IPS-11a (cell line): ENCODE results near the gene RNF121.
A peak's percentile ranks its signal among the peaks of the same experiment; 100 is the strongest.
"Not testable (repeated sequence)": the region's sequence is repeated elsewhere in the genome, so short reads cannot be mapped to it uniquely, and the experiment has no call there.

Source experiments
- H3K4me3 ChIP-seq: one replicate; pipeline ENCODE4 v1.5.1; 2013; ENCODE audit warnings: low read depth, low read length, control low read depth

Gene RNF121

GRCh38 chr11:71928737-71929443 lies at the start of gene RNF121:
TSS of gene RNF121 (plus strand) at chr11:71929046. CDS start at chr11:71929062, 16 bp downstream.
- peak within 1 kb of the TSS; percentile 96 for H3K4me3 ChIP-seq

GRCh38 chr11:71885806-71886205 lies 43.0 kb upstream of the RNF121 start:
- not testable (repeated sequence) for H3K4me3 ChIP-seq

GRCh38 chr11:71888335-71889010 lies 40.4 kb upstream of the RNF121 start:
- not testable (repeated sequence) for H3K4me3 ChIP-seq

- not testable (repeated sequence) for H3K4me3 ChIP-seq
These were observed 39.5 kb upstream of the RNF121 start for GRCh38 chr11:71889181-71889872.

GRCh38 chr11:71895961-71896360 lies 32.9 kb upstream of the RNF121 start:
- H3K4me3 ChIP-seq: no peak overlapping the region

GRCh38 chr11:71901137-71901536 lies 27.7 kb upstream of the RNF121 start:
- not testable (repeated sequence) for H3K4me3 ChIP-seq

- H3K4me3 ChIP-seq: no peak overlapping the region
These were observed 20.6 kb upstream of the RNF121 start for GRCh38 chr11:71908218-71908617.

- not testable (repeated sequence) for H3K4me3 ChIP-seq
These were observed 18.1 kb upstream of the RNF121 start for GRCh38 chr11:71910775-71911174.

GRCh38 chr11:71911321-71911985 lies 17.4 kb upstream of the RNF121 start:
- not testable (repeated sequence) for H3K4me3 ChIP-seq

- H3K4me3 ChIP-seq: not testable (repeated sequence)
These were observed 16.9 kb upstream of the RNF121 start for GRCh38 chr11:71911986-71912340.

- no peak overlapping the region for H3K4me3 ChIP-seq
These were observed 14.9 kb upstream of the RNF121 start for GRCh38 chr11:71913756-71914526.

- H3K4me3 ChIP-seq: no peak overlapping the region
These were observed 14.1 kb upstream of the RNF121 start for GRCh38 chr11:71914617-71915189.

GRCh38 chr11:71917646-71918140 lies 11.2 kb upstream of the RNF121 start:
- H3K4me3 ChIP-seq: no peak overlapping the region

GRCh38 chr11:71927820-71928736 lies 768 bp upstream of the RNF121 start, which contains the start of gene XNDC1N:
TSS of gene XNDC1N (minus strand) at chr11:71928594. CDS start at chr11:71923353, 5,241 bp downstream.
- H3K4me3 ChIP-seq: peak within 1 kb of the TSS; percentile 96

- peak overlapping the region; percentile 96 for H3K4me3 ChIP-seq
These were observed 645 bp downstream of the RNF121 start for GRCh38 chr11:71929491-71929890.

- no peak overlapping the region for H3K4me3 ChIP-seq
These were observed 1.9 kb downstream of the RNF121 start for GRCh38 chr11:71930556-71931244.

GRCh38 chr11:71931245-71931602 lies 2.4 kb downstream of the RNF121 start:
- H3K4me3 ChIP-seq: no peak overlapping the region

GRCh38 chr11:71933141-71933933 lies 4.5 kb downstream of the RNF121 start:
- no peak overlapping the region for H3K4me3 ChIP-seq
